Stimulated activated CD4-positive, alpha-beta T cell treated with anti-CD3 and anti-CD28 coated beads, Interleukin-4, amount 100 ng/mL, for 4 hours (primary cell): ENCODE results near the gene GLUD2.
"Not testable (repeated sequence)": the region's sequence is repeated elsewhere in the genome, so short reads cannot be mapped to it uniquely, and the experiment has no call there.

Source experiments
- DNase-seq, 2 experiments: peaks; one replicate each; pipeline ENCODE4 v3.0.0-alpha.2; 2020

Gene GLUD2

GRCh38 chrX:121047441-121048419 is at the start of gene GLUD2:
Gene GLUD2 (plus strand): TSS chrX:121047610. CDS start chrX:121047685, 75 bp downstream.
- peak in 1 of 2 experiments; percentile 2 for DNase-seq

GRCh38 chrX:120999413-120999812 is 48.0 kb upstream of the GLUD2 start:
- no peak for DNase-seq

- DNase-seq = no peak
Observed at GRCh38 chrX:121000589-121000988, 46.8 kb upstream of the GLUD2 start.

GRCh38 chrX:121008920-121009319 is 38.5 kb upstream of the GLUD2 start:
- DNase-seq = no peak

GRCh38 chrX:121009764-121010163 is 37.6 kb upstream of the GLUD2 start:
- DNase-seq = no peak

GRCh38 chrX:121010218-121010617 is 37.2 kb upstream of the GLUD2 start:
- no peak for DNase-seq

GRCh38 chrX:121011254-121011653 is 36.2 kb upstream of the GLUD2 start:
- no peak for DNase-seq

- no peak for DNase-seq
Observed at GRCh38 chrX:121013897-121014455, 33.4 kb upstream of the GLUD2 start.

- DNase-seq = no peak
Observed at GRCh38 chrX:121014826-121015225, 32.6 kb upstream of the GLUD2 start.

GRCh38 chrX:121028419-121028818 is 19.0 kb upstream of the GLUD2 start:
- DNase-seq = no peak

GRCh38 chrX:121030083-121030482 is 17.3 kb upstream of the GLUD2 start:
- DNase-seq = no peak

GRCh38 chrX:121032531-121032930 is 14.9 kb upstream of the GLUD2 start:
- no peak for DNase-seq

GRCh38 chrX:121036137-121036536 is 11.3 kb upstream of the GLUD2 start:
- DNase-seq = no peak

- DNase-seq = no peak
Observed at GRCh38 chrX:121036951-121037350, 10.5 kb upstream of the GLUD2 start.

- DNase-seq = no peak
Observed at GRCh38 chrX:121050781-121051180, 3.4 kb downstream of the GLUD2 start.

GRCh38 chrX:121052122-121052521 is 4.7 kb downstream of the GLUD2 start:
- DNase-seq = no peak

- DNase-seq = no peak
Observed at GRCh38 chrX:121062289-121062688, 14.9 kb downstream of the GLUD2 start.

- DNase-seq = no peak
Observed at GRCh38 chrX:121064579-121064978, 17.2 kb downstream of the GLUD2 start.

- not testable (repeated sequence) for DNase-seq
Observed at GRCh38 chrX:121084247-121084646, 36.8 kb downstream of the GLUD2 start.

GRCh38 chrX:121084903-121085611 is 37.6 kb downstream of the GLUD2 start:
- no peak for DNase-seq

GRCh38 chrX:121085612-121086010 is 38.2 kb downstream of the GLUD2 start:
- no peak for DNase-seq

- no peak for DNase-seq
Observed at GRCh38 chrX:121093011-121093410, 45.6 kb downstream of the GLUD2 start.
